ENCODE data around the gene ARPC5L.

- no peak for TF ChIP-seq CTCF (conservative IDR thresholded peaks at IDR 0.05; ENCODE audit: low read depth in 2 of 2)
- no peak for TF ChIP-seq EZH2 (IDR thresholded peaks at IDR 0.05; ENCODE audit: low read depth, unreplicated experiment)
- TF ChIP-seq REST (IDR thresholded peaks at IDR 0.05; ENCODE audit: unreplicated experiment), result no peak
- no peak for TF ChIP-seq EZH2phosphoT487 (IDR thresholded peaks at IDR 0.05; ENCODE audit: unreplicated experiment)
- TF ChIP-seq ETS1 (IDR thresholded peaks at IDR 0.05), result no peak
- TF ChIP-seq CREB1 (CRISPR knock-in tag; IDR thresholded peaks at IDR 0.05; ENCODE audit: low read depth), result no peak
- no peak for TF ChIP-seq POLR2AphosphoS5 (IDR thresholded peaks at IDR 0.05; ENCODE audit: low read depth)
- TF ChIP-seq JUNB (IDR thresholded peaks at IDR 0.05; ENCODE audit: unreplicated experiment), result no peak
- no peak for TF ChIP-seq ZNF331 (CRISPR knock-in tag; IDR thresholded peaks at IDR 0.05; ENCODE audit: low read depth)
- TF ChIP-seq STAT1 (IDR thresholded peaks at IDR 0.05; ENCODE audit: unreplicated experiment), result no peak
- TF ChIP-seq ZNF114 (CRISPR knock-in tag; IDR thresholded peaks at IDR 0.05), result no peak
- no peak for TF ChIP-seq NANOG (IDR thresholded peaks at IDR 0.05; ENCODE audit: borderline replicate concordance)
- TF ChIP-seq, protein P1, sequence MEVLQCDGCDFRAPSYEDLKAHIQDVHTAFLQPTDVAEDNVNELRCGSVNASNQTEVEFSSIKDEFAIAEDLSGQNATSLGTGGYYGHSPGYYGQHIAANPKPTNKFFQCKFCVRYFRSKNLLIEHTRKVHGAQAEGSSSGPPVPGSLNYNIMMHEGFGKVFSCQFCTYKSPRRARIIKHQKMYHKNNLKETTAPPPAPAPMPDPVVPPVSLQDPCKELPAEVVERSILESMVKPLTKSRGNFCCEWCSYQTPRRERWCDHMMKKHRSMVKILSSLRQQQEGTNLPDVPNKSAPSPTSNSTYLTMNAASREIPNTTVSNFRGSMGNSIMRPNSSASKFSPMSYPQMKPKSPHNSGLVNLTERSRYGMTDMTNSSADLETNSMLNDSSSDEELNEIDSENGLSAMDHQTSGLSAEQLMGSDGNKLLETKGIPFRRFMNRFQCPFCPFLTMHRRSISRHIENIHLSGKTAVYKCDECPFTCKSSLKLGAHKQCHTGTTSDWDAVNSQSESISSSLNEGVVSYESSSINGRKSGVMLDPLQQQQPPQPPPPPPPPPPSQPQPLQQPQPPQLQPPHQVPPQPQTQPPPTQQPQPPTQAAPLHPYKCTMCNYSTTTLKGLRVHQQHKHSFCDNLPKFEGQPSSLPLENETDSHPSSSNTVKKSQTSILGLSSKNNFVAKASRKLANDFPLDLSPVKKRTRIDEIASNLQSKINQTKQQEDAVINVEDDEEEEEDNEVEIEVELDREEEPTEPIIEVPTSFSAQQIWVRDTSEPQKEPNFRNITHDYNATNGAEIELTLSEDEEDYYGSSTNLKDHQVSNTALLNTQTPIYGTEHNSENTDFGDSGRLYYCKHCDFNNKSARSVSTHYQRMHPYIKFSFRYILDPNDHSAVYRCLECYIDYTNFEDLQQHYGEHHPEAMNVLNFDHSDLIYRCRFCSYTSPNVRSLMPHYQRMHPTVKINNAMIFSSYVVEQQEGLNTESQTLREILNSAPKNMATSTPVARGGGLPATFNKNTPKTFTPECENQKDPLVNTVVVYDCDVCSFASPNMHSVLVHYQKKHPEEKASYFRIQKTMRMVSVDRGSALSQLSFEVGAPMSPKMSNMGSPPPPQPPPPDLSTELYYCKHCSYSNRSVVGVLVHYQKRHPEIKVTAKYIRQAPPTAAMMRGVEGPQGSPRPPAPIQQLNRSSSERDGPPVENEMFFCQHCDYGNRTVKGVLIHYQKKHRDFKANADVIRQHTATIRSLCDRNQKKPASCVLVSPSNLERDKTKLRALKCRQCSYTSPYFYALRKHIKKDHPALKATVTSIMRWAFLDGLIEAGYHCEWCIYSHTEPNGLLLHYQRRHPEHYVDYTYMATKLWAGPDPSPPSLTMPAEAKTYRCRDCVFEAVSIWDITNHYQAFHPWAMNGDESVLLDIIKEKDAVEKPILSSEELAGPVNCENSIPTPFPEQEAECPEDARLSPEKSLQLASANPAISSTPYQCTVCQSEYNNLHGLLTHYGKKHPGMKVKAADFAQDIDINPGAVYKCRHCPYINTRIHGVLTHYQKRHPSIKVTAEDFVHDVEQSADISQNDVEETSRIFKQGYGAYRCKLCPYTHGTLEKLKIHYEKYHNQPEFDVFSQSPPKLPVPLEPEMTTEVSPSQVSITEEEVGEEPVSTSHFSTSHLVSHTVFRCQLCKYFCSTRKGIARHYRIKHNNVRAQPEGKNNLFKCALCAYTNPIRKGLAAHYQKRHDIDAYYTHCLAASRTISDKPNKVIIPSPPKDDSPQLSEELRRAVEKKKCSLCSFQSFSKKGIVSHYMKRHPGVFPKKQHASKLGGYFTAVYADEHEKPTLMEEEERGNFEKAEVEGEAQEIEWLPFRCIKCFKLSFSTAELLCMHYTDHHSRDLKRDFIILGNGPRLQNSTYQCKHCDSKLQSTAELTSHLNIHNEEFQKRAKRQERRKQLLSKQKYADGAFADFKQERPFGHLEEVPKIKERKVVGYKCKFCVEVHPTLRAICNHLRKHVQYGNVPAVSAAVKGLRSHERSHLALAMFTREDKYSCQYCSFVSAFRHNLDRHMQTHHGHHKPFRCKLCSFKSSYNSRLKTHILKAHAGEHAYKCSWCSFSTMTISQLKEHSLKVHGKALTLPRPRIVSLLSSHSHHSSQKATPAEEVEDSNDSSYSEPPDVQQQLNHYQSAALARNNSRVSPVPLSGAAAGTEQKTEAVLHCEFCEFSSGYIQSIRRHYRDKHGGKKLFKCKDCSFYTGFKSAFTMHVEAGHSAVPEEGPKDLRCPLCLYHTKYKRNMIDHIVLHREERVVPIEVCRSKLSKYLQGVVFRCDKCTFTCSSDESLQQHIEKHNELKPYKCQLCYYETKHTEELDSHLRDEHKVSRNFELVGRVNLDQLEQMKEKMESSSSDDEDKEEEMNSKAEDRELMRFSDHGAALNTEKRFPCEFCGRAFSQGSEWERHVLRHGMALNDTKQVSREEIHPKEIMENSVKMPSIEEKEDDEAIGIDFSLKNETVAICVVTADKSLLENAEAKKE (CRISPR knock-in tag; IDR thresholded peaks at IDR 0.05), result no peak
These were observed 15.3 kb downstream of the ARPC5L start for GRCh38 chr9:124877021-124877782.

Measured in GM23338 (cell line).